ENCODE data around the gene NEAT1. TPM values are rescaled to one million over a fixed set of nuclear protein-coding genes. Genes with fewer than 3 reads are reported as not detected.
"Not testable (repeated sequence)": the region's sequence is repeated elsewhere in the genome, so short reads cannot be mapped to it uniquely, and the experiment has no call there.

The NEAT1 gene
- total RNA-seq, 6 donors from 2014 or later: 245 to 3,084 (median 1,019) TPM

GRCh38 chr11:65446446-65447277 lies 24.1 kb downstream of the NEAT1 start:
- ATAC-seq (ENCODE audit: low FRiP score in 2 of 2): peak; percentile 8 to 27
- no peaks in the 10 kb centered on the region for H3K9me3 ChIP-seq
- H3K27ac ChIP-seq: peak overlapping the region; percentile 55 to 78 (median 62)
- H3K36me3 ChIP-seq: peaks cover 17 to 52% (median 27%) of the 10 kb centered on the region in 4 donors
- H3K4me1 ChIP-seq: peaks cover 13 to 17% (median 14%) of the 10 kb centered on the region in 4 donors
- TF ChIP-seq POLR2A (IDR thresholded peaks at IDR 0.05) (peak in 1 of 4 donors; percentile 40), CTCF (IDR thresholded peaks at IDR 0.05) (no peak), POLR2AphosphoS5 (IDR thresholded peaks at IDR 0.05) (peak; percentile 40 to 53), EP300 (IDR thresholded peaks at IDR 0.05) (no peak)
- H3K4me3 ChIP-seq: no peak overlapping the region
- no peaks in the 10 kb centered on the region for H3K27me3 ChIP-seq
- DNase-seq: peak; percentile 73 to 82
- 88 to 92% methylated on average over 10 to 11 of the region's 11 CpGs for WGBS, 2 donors

- 83 to 95% methylated on average over 1 to 2 of the region's 2 CpGs for WGBS, 2 donors
- no peak for ATAC-seq (ENCODE audit: low FRiP score in 2 of 2)
- peak overlapping the region; percentile 22 to 78 (median 48) for H3K27ac ChIP-seq
Observed at GRCh38 chr11:65448074-65448417, 25.4 kb downstream of the NEAT1 start.

GRCh38 chr11:65448418-65449105 lies 26.0 kb downstream of the NEAT1 start:
- Histone ChIP-seq H3K9me3 (no peaks in the 10 kb centered on the region), H3K4me1 (peaks cover 0 to 10% (median 8%) of the 10 kb centered on the region in 4 donors), H3K27me3 (no peaks in the 10 kb centered on the region), H3K27ac (peak overlapping the region; percentile 22 to 78 (median 48)), H3K36me3 (peaks cover 12 to 33% (median 15%) of the 10 kb centered on the region in 4 donors), H3K4me3 (no peak overlapping the region)
- DNase-seq (peak in 1 of 2 donors; percentile 84), ATAC-seq (ENCODE audit: low FRiP score in 2 of 2) (peak; percentile 5 to 38)
- TF ChIP-seq CTCF (IDR thresholded peaks at IDR 0.05): no peak
- peak; percentile 51 to 73 for TF ChIP-seq POLR2AphosphoS5 (IDR thresholded peaks at IDR 0.05)
- no peak for TF ChIP-seq EP300 (IDR thresholded peaks at IDR 0.05)
- TF ChIP-seq POLR2A (IDR thresholded peaks at IDR 0.05): peak in 3 of 4 donors; percentile 13 to 43 (median 21)
- 83 to 87% methylated on average over 3 of the region's 3 CpGs for WGBS, 2 donors

More at GRCh38 chr11:65448074-65448417, 25.4 kb downstream of the NEAT1 start:
- H3K27me3 ChIP-seq: no peaks in the 10 kb centered on the region
- H3K4me3 ChIP-seq: no peak overlapping the region
- TF ChIP-seq POLR2A (IDR thresholded peaks at IDR 0.05) (peak in 1 of 4 donors; percentile 11), EP300 (IDR thresholded peaks at IDR 0.05) (no peak)
- no peak for DNase-seq
- no peaks in the 10 kb centered on the region for H3K9me3 ChIP-seq
- peaks cover 1 to 11% (median 8%) of the 10 kb centered on the region in 4 donors for H3K4me1 ChIP-seq
- peaks cover 15 to 38% (median 19%) of the 10 kb centered on the region in 4 donors for H3K36me3 ChIP-seq

- not testable (repeated sequence) for H3K36me3 ChIP-seq; H3K27me3 ChIP-seq; H3K27ac ChIP-seq; H3K9me3 ChIP-seq; ATAC-seq (ENCODE audit: low FRiP score in 2 of 2); H3K4me3 ChIP-seq
- peaks cover 10 to 24% (median 17%) of the 10 kb centered on the region in 4 donors for H3K4me1 ChIP-seq
- peak in 1 of 2 donors; percentile 79 for DNase-seq
- no CpG with 5 or more reads among the region's 30 CpGs for WGBS, 2 donors
Observed at GRCh38 chr11:65451301-65451700, 28.7 kb downstream of the NEAT1 start.

- WGBS, 2 donors: 57 to 90% methylated on average over 1 of the region's 3 CpGs
- not testable (repeated sequence) for DNase-seq; H3K9me3 ChIP-seq; H3K36me3 ChIP-seq; ATAC-seq (ENCODE audit: low FRiP score in 2 of 2); H3K4me3 ChIP-seq; H3K27me3 ChIP-seq
- peak overlapping the region in 3 of 4 donors; percentile 61 to 86 (median 74) for H3K27ac ChIP-seq
- H3K4me1 ChIP-seq: peaks cover 10 to 24% (median 17%) of the 10 kb centered on the region in 4 donors
Observed at GRCh38 chr11:65452259-65452658, 29.7 kb downstream of the NEAT1 start.

- no peaks in the 10 kb centered on the region for H3K27me3 ChIP-seq
- H3K4me1 ChIP-seq: peaks cover 10 to 24% (median 17%) of the 10 kb centered on the region in 4 donors
- no peaks in the 10 kb centered on the region for H3K9me3 ChIP-seq
- no peak for DNase-seq
- H3K4me3 ChIP-seq: no peak overlapping the region
- WGBS, 2 donors: 57 to 78% methylated on average over 8 of the region's 8 CpGs
- H3K27ac ChIP-seq: peak overlapping the region; percentile 30 to 86 (median 68)
- ATAC-seq (ENCODE audit: low FRiP score in 2 of 2): peak in 1 of 2 donors; percentile 60
- TF ChIP-seq POLR2AphosphoS5 (IDR thresholded peaks at IDR 0.05): peak in 1 of 2 donors; percentile 49
- TF ChIP-seq CTCF (IDR thresholded peaks at IDR 0.05): no peak
- peak in 1 of 4 donors; percentile 8 for TF ChIP-seq EP300 (IDR thresholded peaks at IDR 0.05)
- H3K36me3 ChIP-seq: no peaks in the 10 kb centered on the region
Observed at GRCh38 chr11:65452806-65453490, 30.4 kb downstream of the NEAT1 start.
